Measurements from ENCODE around the gene SPATA12.

The SPATA12 gene

DNA sequence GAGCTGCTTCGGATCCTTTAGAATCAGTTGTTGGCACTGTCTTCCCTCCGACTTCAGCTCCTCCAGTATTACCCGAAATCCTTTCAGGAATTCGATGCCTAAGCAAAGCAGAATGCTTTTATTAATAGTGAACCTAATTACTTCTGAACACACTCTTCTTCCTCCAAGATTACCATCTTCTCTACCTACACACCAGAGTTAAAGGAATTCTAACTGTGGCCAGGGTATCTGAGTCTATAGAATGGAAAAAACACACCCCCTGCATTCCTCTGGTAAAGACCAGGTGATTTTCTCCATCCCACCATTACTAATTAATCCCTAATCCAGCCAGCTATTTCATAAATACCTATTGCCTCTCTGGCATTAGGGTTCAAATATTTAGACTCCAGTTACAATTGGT is 49.8 kb downstream of the SPATA12 start:
- TF ChIP-seq CEBPB (IDR thresholded peaks at IDR 0.05) (no peak), CREB1 (IDR thresholded peaks at IDR 0.05; ENCODE audit: low read depth) (no peak), MAX (IDR thresholded peaks at IDR 0.05) (no peak), TCF12 (IDR thresholded peaks at IDR 0.05; ENCODE audit: low read depth) (no peak), TAF1 (IDR thresholded peaks at IDR 0.05; ENCODE audit: low read depth) (no peak), EP300 (IDR thresholded peaks at IDR 0.05; ENCODE audit: borderline replicate concordance) (no peak)

DNA sequence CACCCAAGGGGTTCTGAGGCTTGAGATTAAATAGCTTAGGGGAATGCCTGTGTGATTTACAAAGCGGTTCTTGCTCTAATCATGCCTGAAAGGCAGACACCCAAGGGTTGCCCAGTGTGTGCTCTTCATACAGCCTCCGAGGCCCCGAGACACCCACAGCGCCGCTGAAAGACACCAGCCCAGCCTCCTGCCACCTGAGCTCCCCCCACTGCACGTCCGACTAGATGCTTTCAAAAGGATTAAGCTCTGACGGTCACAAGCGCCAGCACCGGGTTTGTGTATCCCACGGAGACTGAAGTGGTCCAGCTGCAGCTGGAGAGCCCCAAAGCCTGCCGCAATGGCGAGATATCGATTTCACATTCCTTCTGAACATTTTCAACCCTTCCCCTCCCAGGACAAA is 50.3 kb downstream of the SPATA12 start:
- TF ChIP-seq EGR1 (IDR thresholded peaks at IDR 0.05): no peak

DNA sequence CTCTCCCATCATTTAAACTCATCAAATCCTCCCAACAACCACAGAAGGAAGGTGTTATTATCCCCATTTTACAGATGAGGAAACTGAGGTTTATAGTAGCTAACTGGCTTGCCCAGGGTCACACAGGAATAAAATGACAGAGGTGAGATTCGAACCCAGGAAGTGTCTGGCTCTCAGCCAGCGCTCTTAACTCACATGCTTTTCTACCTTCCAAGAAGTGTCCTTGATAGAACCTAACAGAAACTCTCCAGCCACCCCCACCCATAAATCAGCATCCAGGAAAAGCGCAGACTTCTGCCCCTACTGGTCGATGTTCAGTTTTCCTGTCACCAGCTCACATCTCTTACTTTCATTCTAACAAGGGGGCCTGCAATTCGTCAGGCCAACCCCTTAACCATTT is 51.7 kb downstream of the SPATA12 start:
- TF ChIP-seq CREB1 (IDR thresholded peaks at IDR 0.05; ENCODE audit: low read depth) (no peak), NFIC (IDR thresholded peaks at IDR 0.05) (no peak), TEAD4 (IDR thresholded peaks at IDR 0.05) (no peak), RAD21 (IDR thresholded peaks at IDR 0.05; ENCODE audit: low read depth) (no peak), TCF12 (IDR thresholded peaks at IDR 0.05; ENCODE audit: low read depth) (no peak), EGR1 (IDR thresholded peaks at IDR 0.05) (no peak), FOXM1 (IDR thresholded peaks at IDR 0.05; ENCODE audit: borderline replicate concordance, low read depth) (no peak), MAX (IDR thresholded peaks at IDR 0.05) (no peak), ZBTB7A (IDR thresholded peaks at IDR 0.05; ENCODE audit: low read depth) (no peak), REST (IDR thresholded peaks at IDR 0.05; ENCODE audit: low read depth) (no peak), YY1 (IDR thresholded peaks at IDR 0.05; ENCODE audit: low read depth) (no peak), EP300 (IDR thresholded peaks at IDR 0.05; ENCODE audit: borderline replicate concordance) (no peak), CEBPB (IDR thresholded peaks at IDR 0.05) (no peak)
- TF ChIP-seq, protein P1, sequence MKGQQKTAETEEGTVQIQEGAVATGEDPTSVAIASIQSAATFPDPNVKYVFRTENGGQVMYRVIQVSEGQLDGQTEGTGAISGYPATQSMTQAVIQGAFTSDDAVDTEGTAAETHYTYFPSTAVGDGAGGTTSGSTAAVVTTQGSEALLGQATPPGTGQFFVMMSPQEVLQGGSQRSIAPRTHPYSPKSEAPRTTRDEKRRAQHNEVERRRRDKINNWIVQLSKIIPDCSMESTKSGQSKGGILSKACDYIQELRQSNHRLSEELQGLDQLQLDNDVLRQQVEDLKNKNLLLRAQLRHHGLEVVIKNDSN (IDR thresholded peaks at IDR 0.05): no peak

DNA sequence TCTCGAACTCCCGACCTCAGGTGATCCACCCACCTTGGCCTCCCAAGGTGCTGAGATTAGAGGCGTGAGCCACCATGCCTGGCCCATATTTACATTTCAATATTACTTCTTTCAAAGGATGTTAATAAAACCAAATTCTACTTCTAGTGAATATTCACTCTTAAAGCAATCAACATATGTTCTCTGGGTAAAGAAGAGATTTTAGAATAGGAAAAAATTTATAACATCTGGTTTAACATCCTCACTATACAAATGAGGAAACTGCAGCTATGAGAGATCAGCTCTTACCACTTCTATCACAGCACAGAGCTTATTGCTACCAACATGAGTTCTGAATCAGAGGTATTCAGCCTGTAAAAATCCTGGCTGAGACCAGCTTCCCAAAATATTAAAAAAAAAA is 56.0 kb downstream of the SPATA12 start:
- no peak for TF ChIP-seq REST (IDR thresholded peaks at IDR 0.05; ENCODE audit: low read depth)
- TF ChIP-seq YY1 (IDR thresholded peaks at IDR 0.05; ENCODE audit: low read depth): no peak
- no peak for TF ChIP-seq NFIC (IDR thresholded peaks at IDR 0.05)
- no peak for TF ChIP-seq TEAD4 (IDR thresholded peaks at IDR 0.05)
- no peak for TF ChIP-seq EP300 (IDR thresholded peaks at IDR 0.05; ENCODE audit: borderline replicate concordance)
- no peak for TF ChIP-seq CEBPB (IDR thresholded peaks at IDR 0.05)
- TF ChIP-seq CREB1 (IDR thresholded peaks at IDR 0.05; ENCODE audit: low read depth): no peak
- TF ChIP-seq TAF1 (IDR thresholded peaks at IDR 0.05; ENCODE audit: low read depth): no peak
- TF ChIP-seq RAD21 (IDR thresholded peaks at IDR 0.05; ENCODE audit: low read depth): no peak
- no peak for TF ChIP-seq FOXM1 (IDR thresholded peaks at IDR 0.05; ENCODE audit: borderline replicate concordance, low read depth)

DNA sequence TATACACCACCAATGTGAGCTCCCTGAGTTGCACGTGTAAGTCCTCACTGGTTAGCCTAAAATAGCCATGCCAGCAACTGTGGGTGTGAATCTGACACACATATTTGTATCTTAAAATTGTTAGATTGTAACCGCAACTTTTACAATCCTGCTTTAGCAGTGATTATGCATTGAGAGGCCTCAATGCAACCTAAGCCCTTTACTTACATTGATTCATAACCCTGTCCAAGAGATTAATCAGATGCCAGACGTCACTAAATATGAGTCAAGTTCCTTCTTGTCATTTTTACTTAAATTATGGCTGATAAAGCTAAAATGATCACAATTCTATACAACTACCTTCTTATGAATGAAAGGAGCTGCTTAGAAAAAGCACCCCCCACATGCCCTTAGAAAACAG is 57.8 kb downstream of the SPATA12 start:
- TF ChIP-seq REST (IDR thresholded peaks at IDR 0.05; ENCODE audit: low read depth) (no peak), YY1 (IDR thresholded peaks at IDR 0.05; ENCODE audit: low read depth) (no peak), MAX (IDR thresholded peaks at IDR 0.05) (no peak), RAD21 (IDR thresholded peaks at IDR 0.05; ENCODE audit: low read depth) (no peak), NFIC (IDR thresholded peaks at IDR 0.05) (no peak), TAF1 (IDR thresholded peaks at IDR 0.05; ENCODE audit: low read depth) (no peak), ZBTB7A (IDR thresholded peaks at IDR 0.05; ENCODE audit: low read depth) (no peak), FOXM1 (IDR thresholded peaks at IDR 0.05; ENCODE audit: borderline replicate concordance, low read depth) (no peak), EP300 (IDR thresholded peaks at IDR 0.05; ENCODE audit: borderline replicate concordance) (no peak), EGR1 (IDR thresholded peaks at IDR 0.05) (no peak), TEAD4 (IDR thresholded peaks at IDR 0.05) (no peak), TCF12 (IDR thresholded peaks at IDR 0.05; ENCODE audit: low read depth) (no peak), CEBPB (IDR thresholded peaks at IDR 0.05) (no peak)
- TF ChIP-seq, protein P1 (IDR thresholded peaks at IDR 0.05): no peak

Data from Ishikawa (cell line).